ENCODE data around the gene LRIF1. TPM values are rescaled to one million over a fixed set of nuclear protein-coding genes. Genes with fewer than 3 reads are reported as not detected.
"Not testable (repeated sequence)": the region's sequence is repeated elsewhere in the genome, so short reads cannot be mapped to it uniquely, and the experiment has no call there.

LRIF1 gene
- total RNA-seq, 1 experiment from 2014 or later = 8.5 TPM

- BruUV-seq (replicated peaks); H3K9me3 Mint-ChIP-seq (ENCODE audit: unreplicated experiment); POLR2A ChIA-PET; H3K27ac Mint-ChIP-seq (ENCODE audit: low read depth, unreplicated experiment); DNase-seq (ENCODE audit: unreplicated experiment); H3K36me3 Mint-ChIP-seq (ENCODE audit: insufficient read depth, unreplicated experiment); H3K4me3 Mint-ChIP-seq (ENCODE audit: unreplicated experiment); H3K4me1 Mint-ChIP-seq (ENCODE audit: insufficient read depth, unreplicated experiment): not testable (repeated sequence)
- CTCF ChIA-PET = interaction anchor here (0.6 to 5.4 kb wide), 12 partner anchors 14 to 375 kb away, joined by 3 to 27 read pairs (median 3); no protein-coding TSS in a partner anchor
- intact Hi-C loops (cut with micrococcal nuclease) = loop anchor here (10.0 kb wide), 1 partner anchor 356 kb away; no protein-coding TSS in a partner anchor
- peaks cover 50% of the 10 kb centered on the region for H3K27me3 Mint-ChIP-seq (ENCODE audit: insufficient read depth, unreplicated experiment)
Observed at GRCh38 chr1:110991295-110991694, 27.6 kb upstream of the LRIF1 start.

GRCh38 chr1:110990541-110990940, 26.8 kb upstream of the LRIF1 start:
- H3K36me3 Mint-ChIP-seq (ENCODE audit: insufficient read depth, unreplicated experiment) = no peaks in the 10 kb centered on the region
- POLR2A ChIA-PET = no interaction called here
- H3K4me1 Mint-ChIP-seq (ENCODE audit: insufficient read depth, unreplicated experiment) = no peaks in the 10 kb centered on the region

GRCh38 chr1:110986407-110986891, 22.7 kb upstream of the LRIF1 start:
- Mint-ChIP-seq H3K4me1 (ENCODE audit: insufficient read depth, unreplicated experiment) (no peaks in the 10 kb centered on the region), H3K4me3 (ENCODE audit: unreplicated experiment) (no peak overlapping the region), H3K36me3 (ENCODE audit: insufficient read depth, unreplicated experiment) (no peaks in the 10 kb centered on the region), H3K27me3 (ENCODE audit: insufficient read depth, unreplicated experiment) (peaks cover 28% of the 10 kb centered on the region), H3K9me3 (ENCODE audit: unreplicated experiment) (no peaks in the 10 kb centered on the region), H3K27ac (ENCODE audit: low read depth, unreplicated experiment) (no peak overlapping the region)
- no TSS peak for BruUV-seq (replicated peaks)
- no peak for TF ChIP-seq CTCF (IDR thresholded peaks at IDR 0.05; ENCODE audit: unreplicated experiment)
- intact Hi-C loops (cut with micrococcal nuclease) = no loop called here
- DNase-seq (ENCODE audit: unreplicated experiment) = no peak
- POLR2A ChIA-PET = no interaction called here
- CTCF ChIA-PET = interaction anchor here (1.0 kb wide), 1 partner anchor 17 kb away, joined by 3 read pairs; no protein-coding TSS in a partner anchor

More at GRCh38 chr1:110990541-110990940, 26.8 kb upstream of the LRIF1 start:
- Mint-ChIP-seq H3K9me3 (ENCODE audit: unreplicated experiment) (no peaks in the 10 kb centered on the region), H3K27me3 (ENCODE audit: insufficient read depth, unreplicated experiment) (peaks cover 42% of the 10 kb centered on the region), H3K27ac (ENCODE audit: low read depth, unreplicated experiment) (no peak overlapping the region), H3K4me3 (ENCODE audit: unreplicated experiment) (no peak overlapping the region)
- CTCF ChIA-PET = interaction anchor here (0.6 to 1.0 kb wide), 6 partner anchors 15 to 371 kb away, joined by 3 to 6 read pairs (median 3); no protein-coding TSS in a partner anchor
- DNase-seq (ENCODE audit: unreplicated experiment) = no peak
- no TSS peak for BruUV-seq (replicated peaks)
- no peak for TF ChIP-seq CTCF (IDR thresholded peaks at IDR 0.05; ENCODE audit: unreplicated experiment)
- intact Hi-C loops (cut with micrococcal nuclease) = loop anchor here (10.0 kb wide), 1 partner anchor 356 kb away; no protein-coding TSS in a partner anchor

- Mint-ChIP-seq H3K4me3 (ENCODE audit: unreplicated experiment) (no peak overlapping the region), H3K36me3 (ENCODE audit: insufficient read depth, unreplicated experiment) (no peaks in the 10 kb centered on the region), H3K27me3 (ENCODE audit: insufficient read depth, unreplicated experiment) (peaks cover 4% of the 10 kb centered on the region), H3K27ac (ENCODE audit: low read depth, unreplicated experiment) (no peak overlapping the region), H3K9me3 (ENCODE audit: unreplicated experiment) (peaks cover 7% of the 10 kb centered on the region), H3K4me1 (ENCODE audit: insufficient read depth, unreplicated experiment) (no peaks in the 10 kb centered on the region)
- DNase-seq (ENCODE audit: unreplicated experiment) = no peak
- POLR2A ChIA-PET = no interaction called here
- no TSS peak for BruUV-seq (replicated peaks)
- no peak for TF ChIP-seq CTCF (IDR thresholded peaks at IDR 0.05; ENCODE audit: unreplicated experiment)
- intact Hi-C loops (cut with micrococcal nuclease) = no loop called here
- CTCF ChIA-PET = interaction anchor here (0.5 to 0.9 kb wide), 3 partner anchors 200 to 523 kb away, joined by 3 read pairs; no protein-coding TSS in a partner anchor
Observed at GRCh38 chr1:110982320-110982719, 18.6 kb upstream of the LRIF1 start.
